ENCODE data around the gene ACACA.

Gene ACACA

DNA sequence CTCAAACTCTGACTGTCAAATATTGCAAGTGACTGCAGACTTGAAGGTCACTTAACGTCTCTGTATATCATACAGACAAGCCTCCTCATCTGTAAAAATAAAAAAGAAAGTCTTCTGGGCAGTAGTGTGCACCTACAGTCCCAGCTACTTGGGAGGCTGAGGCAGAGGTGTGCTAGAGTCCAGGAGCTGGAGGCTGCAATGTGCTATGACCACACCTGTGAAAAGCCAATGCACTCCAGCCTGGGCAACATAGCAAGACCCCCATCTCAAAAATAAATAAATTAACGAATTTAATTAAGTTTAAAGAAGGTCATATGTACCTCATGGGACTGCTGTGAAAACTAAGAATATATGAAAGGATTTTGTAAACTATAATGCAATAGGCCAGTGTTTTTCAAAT lies 65.8 kb downstream of the ACACA start:
- no peak for ATAC-seq

DNA sequence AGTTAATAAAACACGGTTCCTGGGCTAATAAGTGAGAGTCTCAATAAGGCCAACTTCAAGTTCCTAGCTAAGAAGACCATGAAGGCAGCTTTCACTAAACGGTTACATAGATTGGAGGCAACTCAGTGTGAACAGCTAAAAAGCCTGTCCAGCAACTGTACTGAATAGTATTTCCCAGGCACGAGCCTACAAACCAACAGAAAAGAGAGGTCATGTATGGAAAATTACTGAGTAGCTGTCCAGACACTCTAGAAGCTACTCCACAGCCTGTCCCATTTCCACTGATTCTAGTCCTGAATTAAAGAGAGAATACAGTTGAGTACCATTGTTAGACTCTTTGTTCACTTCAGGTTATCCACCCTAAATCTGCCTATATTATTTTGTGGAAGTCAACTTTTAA lies 67.3 kb downstream of the ACACA start:
- no peak for ATAC-seq

DNA sequence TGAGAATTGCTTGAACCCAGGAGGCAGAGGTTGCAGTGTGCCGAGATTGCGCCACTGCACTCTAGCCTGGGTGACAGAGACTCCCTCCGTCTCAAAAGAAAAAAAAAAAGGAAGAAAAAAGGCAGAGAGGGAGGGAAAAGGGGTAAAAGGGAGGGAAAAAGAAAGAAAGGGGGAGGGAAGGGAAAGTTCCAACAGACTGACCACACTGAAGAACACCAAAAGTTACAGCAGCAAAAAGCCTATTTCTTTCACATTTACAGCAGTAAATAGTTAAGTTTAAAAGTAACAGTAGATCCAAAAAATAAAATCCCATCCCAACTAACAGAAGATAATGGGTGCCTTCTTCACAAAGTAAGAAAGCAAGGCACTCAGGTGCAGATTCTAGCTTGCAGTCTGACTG lies 67.8 kb downstream of the ACACA start:
- ATAC-seq: no peak

DNA sequence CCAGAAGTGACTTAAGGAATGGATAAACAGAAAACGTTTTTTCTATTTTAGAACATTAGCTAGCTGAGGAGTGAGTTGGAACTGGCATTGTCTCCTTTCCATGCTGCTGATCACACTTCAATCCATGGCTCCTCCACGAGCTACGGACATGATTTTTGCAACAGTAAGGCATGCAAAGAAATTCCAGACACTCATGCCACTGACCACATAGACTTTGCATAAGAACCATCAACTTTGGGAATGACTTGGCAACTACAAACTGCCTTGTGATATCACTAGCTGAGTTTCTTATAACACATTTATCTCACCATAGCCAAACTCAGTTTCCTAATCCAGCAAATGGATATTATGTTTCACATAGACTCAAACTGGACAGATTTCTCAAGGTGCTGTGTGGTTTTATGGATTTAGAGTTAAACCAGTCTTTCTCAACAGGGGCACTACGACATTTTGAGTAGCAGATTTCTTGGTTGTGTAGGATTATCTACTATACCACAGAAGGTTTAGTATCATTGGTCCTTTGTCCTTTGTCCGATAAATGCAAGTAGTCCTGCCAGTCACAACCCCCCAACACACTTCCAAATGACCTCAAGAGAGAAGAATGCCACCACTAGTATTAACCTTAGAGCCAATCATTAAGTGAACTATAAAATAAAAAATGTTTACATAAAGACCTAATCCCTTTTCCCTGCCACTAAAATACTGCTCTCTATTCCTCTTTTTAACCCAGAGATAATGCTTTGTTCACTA lies 79.1 kb downstream of the ACACA start:
- no peak for ATAC-seq

DNA sequence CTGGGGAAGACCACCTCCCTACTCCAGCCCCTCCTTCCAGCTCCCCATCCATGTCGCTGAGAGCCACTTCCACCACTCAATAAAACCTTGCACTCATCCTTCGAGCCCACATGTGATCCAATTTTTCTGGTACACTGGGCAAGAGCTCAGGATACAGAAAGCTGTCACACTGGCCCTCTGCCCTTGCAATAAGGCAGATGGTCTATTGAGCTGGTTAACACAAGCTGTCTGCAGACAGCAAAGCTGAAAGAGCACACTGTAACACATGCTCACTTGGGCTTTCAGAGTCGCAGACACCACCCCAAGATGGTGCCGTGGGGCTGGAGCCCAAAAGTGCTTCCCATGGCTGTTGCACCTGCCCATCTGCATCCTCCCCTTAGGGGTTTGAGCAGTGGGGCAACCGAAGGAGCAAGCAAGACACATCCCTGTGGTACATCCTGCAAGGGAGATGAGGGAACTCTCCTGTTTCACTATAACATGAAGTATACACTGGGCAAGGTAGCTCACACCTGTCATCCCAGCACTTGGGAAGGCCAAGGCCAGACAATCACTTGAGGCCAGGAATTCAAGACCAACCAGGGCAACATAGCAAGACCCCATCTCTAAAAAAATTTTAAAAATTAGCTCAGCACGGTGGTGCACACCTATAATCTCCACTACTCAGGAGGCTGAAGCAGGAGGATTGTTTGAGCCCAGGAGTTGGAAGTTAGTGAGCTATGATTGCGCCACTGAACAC lies 83.6 kb downstream of the ACACA start:
- no peak for ATAC-seq

DNA sequence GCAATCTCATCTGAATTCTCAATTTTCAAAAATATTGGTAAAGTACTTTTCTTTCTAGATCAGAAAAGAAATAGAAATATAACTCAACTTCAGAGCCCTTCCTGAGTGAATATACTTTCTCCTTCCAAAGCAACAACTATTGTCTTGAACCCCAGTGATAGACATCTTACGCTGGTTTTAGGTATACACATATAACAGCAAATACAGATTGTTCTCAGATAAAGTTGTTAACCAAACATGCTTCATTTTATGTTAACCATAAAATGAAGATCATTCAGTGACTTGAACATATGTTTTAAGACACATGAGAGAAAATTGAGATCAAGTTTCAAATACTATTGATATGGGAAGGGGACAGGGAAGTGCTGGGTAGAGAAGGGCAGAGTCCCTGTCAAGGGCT lies 84.5 kb downstream of the ACACA start:
- no peak for ATAC-seq

DNA sequence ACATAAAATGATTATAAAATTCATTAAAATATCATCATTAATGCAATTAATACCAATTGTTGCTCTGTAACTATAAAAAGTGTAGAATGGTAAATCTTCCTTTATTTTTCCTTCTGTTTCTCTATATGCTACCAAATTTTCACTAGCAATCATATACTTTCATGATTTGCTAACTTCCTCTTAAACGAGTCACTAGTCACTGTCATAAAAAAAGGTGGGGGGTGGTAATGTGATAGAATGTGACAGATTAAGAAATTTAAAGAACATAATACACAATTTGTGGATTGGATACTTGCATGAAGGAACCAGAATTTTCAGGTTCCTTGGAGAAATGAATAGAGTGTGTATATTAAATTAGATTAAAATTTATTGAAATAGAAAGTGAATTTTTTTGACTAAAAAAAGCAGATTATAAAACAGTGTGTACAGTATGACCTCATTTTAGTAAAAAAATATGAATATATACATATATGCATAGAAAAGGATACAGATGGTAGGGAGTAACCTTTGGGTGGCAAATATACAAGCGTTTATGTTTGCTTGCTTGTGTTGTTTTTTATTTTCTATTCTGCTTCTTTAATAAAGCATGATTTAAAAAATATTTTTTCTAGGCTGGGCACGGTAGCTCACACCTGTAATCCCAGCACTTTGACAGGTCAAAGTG lies 87.6 kb downstream of the ACACA start:
- no peak for ATAC-seq

DNA sequence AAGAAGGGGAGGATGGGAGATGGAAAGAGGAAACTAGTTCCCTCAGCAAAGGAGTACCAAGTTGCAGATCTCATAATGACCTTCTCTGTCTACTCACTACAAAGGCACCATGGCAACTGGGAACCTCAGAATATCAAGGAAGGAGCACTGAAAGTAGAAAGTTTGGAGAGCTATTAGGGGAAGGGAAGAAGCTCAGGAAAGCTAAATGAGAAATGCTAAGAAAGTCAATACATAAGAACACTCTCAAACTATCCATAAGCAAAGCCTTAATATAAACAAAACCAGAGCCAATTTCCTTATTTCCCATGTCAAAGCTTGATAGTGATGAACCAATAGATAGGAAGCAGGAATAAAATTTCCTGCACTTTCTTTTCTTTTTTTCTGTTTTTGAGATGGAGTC lies 88.8 kb downstream of the ACACA start:
- ATAC-seq: no peak

DNA sequence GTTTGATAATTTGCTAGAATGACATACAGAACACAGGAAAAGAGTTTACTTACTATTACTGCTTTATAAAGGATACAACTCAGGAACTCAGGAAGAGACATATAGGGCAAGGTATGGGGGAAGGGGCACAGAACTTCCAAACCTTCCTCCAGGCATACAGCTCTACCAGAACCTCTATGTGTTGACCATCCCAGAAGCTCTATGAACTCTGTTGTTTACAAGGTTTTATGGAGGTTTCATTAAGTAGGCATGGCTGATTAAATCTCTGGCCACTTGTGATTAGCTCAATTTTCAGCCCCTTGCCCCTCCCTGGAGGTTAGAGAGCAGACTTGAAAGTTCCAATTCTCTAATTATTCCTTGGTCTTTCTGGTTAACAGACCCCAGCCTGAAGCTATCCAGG lies 91.0 kb downstream of the ACACA start:
- no peak for ATAC-seq

DNA sequence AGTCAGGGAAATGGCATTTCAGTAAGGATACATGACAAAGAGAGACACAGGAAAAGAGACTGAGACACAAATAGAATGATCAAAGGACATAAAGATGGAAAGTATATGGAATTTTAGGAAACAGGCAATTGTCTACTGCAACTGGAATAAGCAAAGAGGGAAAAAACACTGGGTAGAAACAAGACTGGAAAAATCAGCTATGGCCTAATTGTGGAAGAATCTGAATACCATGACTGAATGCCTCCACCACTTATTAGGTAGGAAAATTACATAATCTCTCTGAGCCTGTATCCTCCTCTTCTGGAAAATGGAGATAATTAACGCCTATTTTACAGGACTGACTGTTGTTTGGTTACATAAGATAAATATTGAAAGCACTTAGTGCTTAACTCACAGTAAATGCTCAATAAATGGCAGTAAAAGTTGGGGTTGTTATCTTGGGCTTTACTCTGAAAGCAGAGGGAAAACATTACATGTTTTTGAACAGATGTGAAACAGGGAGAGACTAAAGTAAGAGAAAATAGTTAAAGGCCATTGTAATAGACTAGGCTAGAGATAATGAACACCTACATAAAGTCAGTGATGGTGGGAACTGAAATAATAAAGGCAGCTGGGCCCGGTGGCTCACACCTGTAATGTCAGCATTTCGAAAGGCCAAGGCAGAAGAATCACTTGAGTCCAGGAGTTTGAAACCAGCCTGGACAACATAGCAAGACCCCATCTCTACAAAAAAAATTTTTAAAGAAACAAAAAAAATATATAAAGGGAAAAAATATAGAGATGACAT lies 94.3 kb downstream of the ACACA start:
- no peak for ATAC-seq

DNA sequence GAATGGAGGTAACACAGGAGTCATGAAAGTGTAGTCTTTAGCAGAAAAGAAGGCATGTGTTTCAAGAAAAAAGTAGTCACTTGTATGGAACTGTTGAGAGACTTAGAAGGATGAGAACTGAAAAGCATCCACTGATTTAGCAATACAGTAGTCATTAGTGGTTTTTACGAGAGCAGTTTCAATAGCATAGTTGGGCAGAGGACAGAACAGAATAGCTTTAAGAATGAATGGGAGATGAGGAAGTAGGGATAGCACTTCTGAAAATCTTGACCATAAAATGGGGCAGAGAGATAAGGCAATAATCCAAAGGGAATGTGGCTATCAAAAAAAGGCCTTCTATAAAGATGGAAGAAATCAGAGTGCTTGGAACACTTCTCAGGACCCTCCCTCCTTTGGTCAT lies 95.7 kb downstream of the ACACA start:
- ATAC-seq: no peak

DNA sequence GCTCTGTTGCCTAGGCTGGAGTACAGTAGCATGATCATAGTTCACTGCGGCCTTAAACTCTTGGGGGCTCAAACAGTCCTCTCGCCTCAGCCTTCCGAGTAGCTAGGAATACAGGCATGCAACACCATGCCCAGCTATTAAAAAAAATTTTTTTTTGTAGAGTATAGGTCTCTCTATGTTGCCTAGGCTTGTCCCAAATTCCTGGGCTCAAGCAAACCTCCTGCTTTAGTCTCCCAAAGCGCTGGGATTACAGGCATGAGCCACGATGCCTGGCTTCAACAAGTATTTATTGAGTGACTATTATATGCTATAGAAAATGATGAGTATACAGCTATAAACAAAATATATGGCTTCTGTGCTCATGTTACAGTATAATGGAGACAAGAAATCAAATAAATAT lies 97.6 kb downstream of the ACACA start:
- ATAC-seq: no peak

DNA sequence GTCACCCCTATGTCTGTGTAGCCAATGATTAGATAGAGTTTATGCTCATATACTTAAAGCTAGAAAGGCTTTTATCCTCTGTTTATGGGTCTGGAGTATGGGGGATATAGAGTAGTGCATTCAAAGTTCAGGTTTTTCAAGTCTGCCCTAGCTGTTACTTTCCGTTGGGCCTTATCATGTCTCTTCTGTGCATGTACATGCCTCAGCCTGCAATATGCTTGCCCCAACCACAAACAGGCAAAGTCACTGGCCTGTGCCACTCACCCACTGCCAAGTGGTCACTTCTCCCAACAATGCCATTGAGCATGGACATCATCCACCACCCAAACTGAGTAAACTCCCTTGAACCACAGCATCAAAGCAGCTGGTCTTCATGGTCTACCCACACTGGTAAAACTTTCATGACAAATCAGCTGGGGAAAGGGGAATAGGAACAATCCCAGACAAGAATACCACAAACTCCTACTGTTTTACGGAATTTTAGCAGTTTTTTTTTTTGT lies 101.2 kb downstream of the ACACA start:
- no peak for ATAC-seq

DNA sequence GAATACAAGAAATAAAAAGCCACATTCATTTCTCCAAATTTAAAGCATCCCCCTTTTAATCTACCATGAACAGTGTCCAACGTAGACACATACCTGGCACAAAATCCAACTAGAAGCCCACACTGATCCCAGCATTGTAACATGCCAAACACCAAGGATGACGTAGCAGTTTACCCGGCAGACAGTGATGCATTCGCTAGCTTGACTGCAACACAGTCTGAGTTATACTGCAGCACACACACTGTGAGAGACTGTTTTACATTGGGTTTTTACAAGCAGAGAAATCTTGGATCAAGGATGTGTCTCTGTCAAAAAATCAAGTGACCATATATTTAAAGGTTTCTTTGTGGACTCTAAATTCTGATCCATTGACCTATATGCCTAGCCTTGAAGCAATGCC lies 105.3 kb downstream of the ACACA start:
- ATAC-seq: no peak

DNA sequence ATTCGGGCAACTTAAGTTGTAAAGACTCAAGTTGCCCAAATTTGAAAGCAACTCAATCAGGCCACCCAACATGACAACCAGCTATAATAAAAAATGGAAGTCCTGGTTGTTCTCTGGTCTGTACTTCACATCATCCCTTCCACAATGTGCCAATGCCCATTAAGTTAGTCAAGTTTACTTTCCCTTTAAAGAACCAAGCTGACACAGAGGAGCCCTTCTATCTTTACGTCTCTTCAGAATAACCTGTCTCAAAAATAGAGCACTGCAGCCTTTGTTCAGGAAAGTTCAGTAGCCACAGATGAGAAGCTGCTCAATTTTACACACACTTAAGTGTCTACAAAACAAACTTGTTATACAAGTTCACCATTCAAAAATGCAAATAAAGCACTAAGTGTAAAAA lies 106.0 kb downstream of the ACACA start:
- no peak for ATAC-seq

DNA sequence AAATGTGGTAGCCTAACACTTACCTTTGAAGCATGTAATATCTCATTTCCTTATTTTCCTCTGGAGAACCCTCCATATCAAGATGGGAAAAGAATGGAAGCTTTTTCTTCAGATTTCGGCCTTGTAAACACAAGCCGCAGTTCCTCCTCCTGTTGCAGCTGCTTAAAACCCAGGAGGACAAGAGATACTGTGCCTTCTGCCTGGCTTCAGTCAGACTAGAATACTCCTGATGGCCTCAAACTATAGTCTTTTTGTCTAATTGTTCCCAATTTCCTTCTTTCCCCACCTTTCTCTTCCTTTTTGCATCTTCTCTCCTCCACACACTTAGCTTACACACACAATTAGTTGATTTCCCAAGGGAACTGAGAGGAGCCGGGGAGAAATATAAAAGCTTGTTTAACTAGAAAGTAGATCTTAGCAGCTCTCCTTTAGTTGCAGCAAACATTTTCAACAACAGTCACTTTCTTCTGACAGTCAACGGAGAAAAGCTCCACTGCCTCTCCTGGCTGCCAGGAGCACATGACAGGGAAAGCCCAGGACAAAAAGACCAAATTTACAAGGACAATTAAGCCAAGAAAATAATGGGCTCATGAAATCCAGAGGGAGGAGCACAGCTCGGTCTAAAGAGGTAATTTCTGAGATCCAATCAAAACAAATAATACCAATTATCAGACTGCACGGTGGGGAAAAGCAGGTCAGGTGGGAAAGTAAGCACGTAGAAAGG lies 107.2 kb downstream of the ACACA start:
- ATAC-seq: no peak

DNA sequence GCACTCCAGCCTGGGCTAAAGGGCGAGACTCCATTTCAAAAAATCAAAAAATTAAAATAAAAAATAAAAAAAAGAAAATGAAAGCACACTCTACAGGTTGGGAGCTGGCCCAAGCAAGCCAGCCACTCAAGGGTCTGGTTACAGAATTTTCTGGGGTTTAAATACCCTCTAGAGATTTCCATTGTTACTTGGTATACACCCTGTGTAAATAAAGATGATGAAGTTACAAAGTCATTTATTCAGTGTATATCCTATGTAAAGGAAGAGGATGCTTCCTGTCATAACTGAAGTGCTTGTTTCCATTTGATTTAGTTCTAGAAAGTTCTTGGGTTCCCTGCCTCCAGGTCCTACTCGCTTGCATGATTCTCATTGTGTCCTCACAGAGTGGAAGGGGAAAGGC lies 110.7 kb downstream of the ACACA start:
- no peak for ATAC-seq

DNA sequence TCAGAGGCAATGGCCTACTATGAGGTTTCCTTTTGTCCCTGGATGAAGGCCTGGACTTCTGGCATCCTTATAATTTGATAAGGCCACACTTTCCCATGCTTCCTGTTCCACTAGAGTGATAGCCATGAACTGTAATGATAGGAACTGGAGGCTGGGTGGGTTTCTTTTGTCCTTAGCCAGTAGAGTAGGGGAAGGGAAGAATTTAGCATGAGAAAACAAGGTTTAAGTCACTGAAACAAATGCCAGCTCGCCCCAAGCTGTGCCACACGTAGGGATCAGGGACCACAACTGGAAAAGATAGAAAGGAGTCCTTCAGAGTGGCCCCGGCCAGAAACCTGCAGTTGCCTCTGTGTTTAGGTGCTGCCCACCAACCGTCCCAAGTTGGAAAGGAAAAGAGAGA lies 111.7 kb downstream of the ACACA start:
- ATAC-seq: no peak

DNA sequence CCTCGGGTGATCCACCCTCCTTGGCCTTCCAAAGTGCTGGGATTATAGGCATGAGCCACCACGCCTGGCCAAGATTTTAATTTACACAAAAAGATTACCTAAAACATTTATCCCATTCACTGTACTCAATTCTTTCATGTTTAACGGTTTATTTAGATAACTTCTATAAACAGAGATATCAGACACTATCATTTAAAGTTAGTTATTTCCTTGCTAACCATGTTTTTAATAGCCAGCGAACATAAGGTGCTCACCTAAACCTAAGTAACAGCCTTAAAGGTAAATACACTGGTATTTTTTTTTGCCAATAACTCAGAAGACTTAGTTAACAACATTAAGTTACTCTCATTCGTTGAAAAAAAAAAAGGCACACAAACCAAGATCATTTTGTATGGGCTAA lies 112.9 kb downstream of the ACACA start:
- ATAC-seq: no peak

DNA sequence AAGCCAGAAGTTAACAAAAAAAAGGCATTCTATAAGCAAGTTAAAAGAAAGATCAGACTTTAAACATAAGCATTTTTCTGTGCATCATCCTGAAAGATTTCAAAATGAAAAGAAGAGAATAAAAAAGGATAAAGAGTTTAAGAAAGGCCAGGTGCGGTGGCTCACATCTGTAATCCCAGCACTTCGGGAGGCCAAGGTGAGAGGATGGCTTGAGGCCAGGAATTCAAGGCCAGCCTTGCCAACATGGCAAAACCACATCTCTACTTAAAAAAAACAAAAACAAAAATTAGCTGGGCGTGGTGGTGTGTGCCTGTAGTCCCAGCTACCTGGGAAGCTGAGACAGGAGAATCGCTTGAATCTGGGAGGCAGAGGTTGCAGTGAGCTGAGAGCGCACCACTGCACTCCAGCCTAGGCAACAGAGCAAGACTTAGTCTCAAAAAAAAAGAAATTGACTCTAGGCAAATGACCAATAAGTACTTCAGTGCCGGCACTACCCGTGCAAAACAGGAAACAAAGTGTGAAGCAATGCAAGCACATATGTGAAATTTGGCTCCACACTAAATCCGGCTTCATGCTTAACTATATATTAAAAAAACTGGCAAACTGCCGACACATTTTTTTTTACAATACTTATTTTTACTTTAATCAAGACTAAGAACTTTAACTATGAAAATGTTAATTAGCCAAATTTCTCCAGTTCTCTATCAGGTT lies 114.1 kb downstream of the ACACA start:
- ATAC-seq: no peak

DNA sequence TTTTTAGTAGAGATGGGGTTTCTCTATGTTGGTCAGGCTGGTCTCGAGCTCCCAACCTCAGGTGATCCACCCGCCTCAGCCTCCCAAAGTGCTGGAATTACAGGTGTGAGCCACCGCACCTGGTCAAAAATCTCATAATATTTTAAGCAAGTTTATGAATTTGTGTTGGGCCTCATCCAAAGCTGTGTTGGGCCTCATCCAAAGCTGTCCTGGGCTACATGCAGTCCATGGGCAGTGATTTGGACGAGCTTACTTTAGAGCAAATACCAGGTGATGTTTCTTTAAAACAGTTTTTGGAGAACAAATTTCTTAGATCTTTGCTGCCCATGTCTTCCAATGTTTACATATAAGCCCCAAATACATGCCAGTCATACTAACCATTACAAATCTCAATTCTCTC lies 115.3 kb downstream of the ACACA start:
- ATAC-seq: no peak

DNA sequence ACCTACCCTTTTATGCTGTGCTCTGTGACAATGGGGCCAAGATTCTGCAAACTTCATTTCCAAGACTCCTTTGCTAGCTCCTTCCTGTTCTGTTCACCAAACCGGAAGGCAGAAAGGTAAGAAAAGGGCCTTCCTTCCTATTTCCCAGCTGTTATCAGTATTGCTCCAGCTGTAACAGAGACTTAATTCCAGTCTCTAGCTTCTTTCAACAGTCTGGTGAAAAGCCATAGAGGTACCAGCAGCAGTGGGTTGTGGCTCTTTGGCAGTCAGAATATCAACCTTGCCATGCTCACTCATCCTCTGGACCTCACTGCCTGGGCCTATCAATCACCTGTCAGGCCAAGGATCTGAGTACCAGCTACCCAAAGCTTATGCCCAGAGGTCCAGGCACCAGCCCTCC lies 120.2 kb downstream of the ACACA start:
- ATAC-seq: no peak

Measured in activated CD4-positive, CD25-positive, alpha-beta regulatory T cell treated with anti-CD3 and anti-CD28 coated beads, Interleukin-2, amount 50 U/mL, for 24 hours (primary cell).